ENCODE measurements around the gene PLS1. TPM values are rescaled to one million over a fixed set of nuclear protein-coding genes. Genes with fewer than 3 reads are reported as not detected.

The PLS1 gene
- total RNA-seq, 1 experiment from 2014 or later, result 6.4 TPM

GRCh38 chr3:142622405-142622804 lies 26.2 kb downstream of the PLS1 start:
- Histone ChIP-seq H3K4me3 (ENCODE audit: low read depth, low read length, poor library complexity, severe bottlenecking) (no peak overlapping the region), H3K4me1 (ENCODE audit: insufficient read depth, low read length, poor library complexity, severe bottlenecking) (no peaks in the 10 kb centered on the region), H3K36me3 (ENCODE audit: insufficient read depth, low read length, poor library complexity, severe bottlenecking) (no peaks in the 10 kb centered on the region), H3K9me3 (ENCODE audit: low read depth, low read length, poor library complexity, severe bottlenecking) (no peaks in the 10 kb centered on the region), H3K27ac (ENCODE audit: low read depth, low read length, poor library complexity, severe bottlenecking) (no peak overlapping the region), H3K27me3 (replicated peaks; ENCODE audit: insufficient read depth, low read depth, low read length, poor library complexity) (no peaks in the 10 kb centered on the region)
- TF ChIP-seq EZH2 (IDR thresholded peaks at IDR 0.05; ENCODE audit: borderline replicate concordance, low read depth, low read length, poor library complexity, severe bottlenecking), result no peak
- no peak for TF ChIP-seq CTCF (conservative IDR thresholded peaks at IDR 0.05; ENCODE audit: low read depth, low read length)
- DNase-seq (ENCODE audit: low spot score), result no peak
- ChIA-PET POLR2A (ENCODE audit: low non-redundant PET) (no interaction called here), CTCF (no interaction called here)
- intact Hi-C loops (cut with micrococcal nuclease; ENCODE audit: unreplicated experiment), result no loop called here
- BruUV-seq (replicated peaks), result no TSS peak

GRCh38 chr3:142623194-142623593 lies 27.0 kb downstream of the PLS1 start:
- TF ChIP-seq EZH2 (IDR thresholded peaks at IDR 0.05; ENCODE audit: borderline replicate concordance, low read depth, low read length, poor library complexity, severe bottlenecking) (no peak), CTCF (conservative IDR thresholded peaks at IDR 0.05; ENCODE audit: low read depth, low read length) (no peak)
- ChIA-PET POLR2A (ENCODE audit: low non-redundant PET) (no interaction called here), CTCF (no interaction called here)
- no peaks in the 10 kb centered on the region for H3K36me3 ChIP-seq (ENCODE audit: insufficient read depth, low read length, poor library complexity, severe bottlenecking)
- no peak for DNase-seq (ENCODE audit: low spot score)
- BruUV-seq (replicated peaks), result no TSS peak
- no peak overlapping the region for H3K4me3 ChIP-seq (ENCODE audit: low read depth, low read length, poor library complexity, severe bottlenecking)
- H3K4me1 ChIP-seq (ENCODE audit: insufficient read depth, low read length, poor library complexity, severe bottlenecking), result no peaks in the 10 kb centered on the region
- intact Hi-C loops (cut with micrococcal nuclease; ENCODE audit: unreplicated experiment), result no loop called here
- no peaks in the 10 kb centered on the region for H3K27me3 ChIP-seq (replicated peaks; ENCODE audit: insufficient read depth, low read depth, low read length, poor library complexity)
- no peaks in the 10 kb centered on the region for H3K9me3 ChIP-seq (ENCODE audit: low read depth, low read length, poor library complexity, severe bottlenecking)
- H3K27ac ChIP-seq (ENCODE audit: low read depth, low read length, poor library complexity, severe bottlenecking), result no peak overlapping the region

- intact Hi-C loops (cut with micrococcal nuclease; ENCODE audit: unreplicated experiment), result no loop called here
- no peaks in the 10 kb centered on the region for H3K36me3 ChIP-seq (ENCODE audit: insufficient read depth, low read length, poor library complexity, severe bottlenecking)
- H3K27me3 ChIP-seq (replicated peaks; ENCODE audit: insufficient read depth, low read depth, low read length, poor library complexity), result no peaks in the 10 kb centered on the region
- H3K27ac ChIP-seq (ENCODE audit: low read depth, low read length, poor library complexity, severe bottlenecking), result no peak overlapping the region
- no peaks in the 10 kb centered on the region for H3K9me3 ChIP-seq (ENCODE audit: low read depth, low read length, poor library complexity, severe bottlenecking)
- no peak for TF ChIP-seq CTCF (conservative IDR thresholded peaks at IDR 0.05; ENCODE audit: low read depth, low read length)
- no peak for TF ChIP-seq EZH2 (IDR thresholded peaks at IDR 0.05; ENCODE audit: borderline replicate concordance, low read depth, low read length, poor library complexity, severe bottlenecking)
- no peak for DNase-seq (ENCODE audit: low spot score)
- no peaks in the 10 kb centered on the region for H3K4me1 ChIP-seq (ENCODE audit: insufficient read depth, low read length, poor library complexity, severe bottlenecking)
- POLR2A ChIA-PET (ENCODE audit: low non-redundant PET), result no interaction called here
- BruUV-seq (replicated peaks), result no TSS peak
- CTCF ChIA-PET, result no interaction called here
- H3K4me3 ChIP-seq (ENCODE audit: low read depth, low read length, poor library complexity, severe bottlenecking), result no peak overlapping the region
Measured at GRCh38 chr3:142624341-142625152, 28.4 kb downstream of the PLS1 start.

All from A673 (cell line).